ENCODE data around the gene RELN.

RELN gene

GRCh38 chr7:103541947-103542346 lies 447.5 kb downstream of the RELN start:
- Histone ChIP-seq H3K79me1 (ENCODE audit: low read length) (no peaks in the 10 kb centered on the region), H2AK5ac (ENCODE audit: low read length) (no peak overlapping the region), H3K79me2 (ENCODE audit: control insufficient read depth, insufficient read depth, low read length, poor library complexity) (no peaks in the 10 kb centered on the region), H3K36me3 (ENCODE audit: control insufficient read depth in 1 of 2, insufficient read depth in 2 of 2, low read length in 2 of 2) (no peaks in the 10 kb centered on the region), H3K4me1 (ENCODE audit: control insufficient read depth in 1 of 2, insufficient read depth in 2 of 2, low read length in 2 of 2) (no peaks in the 10 kb centered on the region), H4K12ac (ENCODE audit: low read depth, low read length) (no peak overlapping the region), H3K9me3 (ENCODE audit: insufficient read depth, low read depth, low read length) (no peaks in the 10 kb centered on the region), H3K27ac (ENCODE audit: low read depth, low read length) (no peak overlapping the region), H2BK5ac (ENCODE audit: low read depth, low read length, poor library complexity) (no peak overlapping the region), H3K4me2 (ENCODE audit: low read length) (no peak overlapping the region), H4K8ac (ENCODE audit: low read depth, low read length) (no peak overlapping the region), H2BK120ac (ENCODE audit: insufficient read depth, low read length, poor library complexity) (no peak overlapping the region), H3K9ac (ENCODE audit: low read length) (no peak overlapping the region), H3K14ac (ENCODE audit: low read length) (no peak overlapping the region), H3K27me3 (ENCODE audit: insufficient read depth, low read length) (no peaks in the 10 kb centered on the region), H3K4me3 (ENCODE audit: low read depth, low read length) (no peak overlapping the region), H3K23ac (ENCODE audit: low read length) (no peak overlapping the region), H4K91ac (ENCODE audit: low read depth, low read length) (no peak overlapping the region), H2BK12ac (ENCODE audit: low read length) (no peak overlapping the region), H2AFZ (ENCODE audit: insufficient read depth, low read length, poor library complexity) (no peak overlapping the region), H3K4ac (ENCODE audit: low read depth, low read length) (no peak overlapping the region), H3K18ac (ENCODE audit: low read length) (no peak overlapping the region)
- DNase-seq: no peak
- WGBS (ENCODE audit: extremely low coverage, insufficient coverage, insufficient read length): no CpG with 5 or more reads among the region's 2 CpGs

GRCh38 chr7:103541026-103541425 lies 448.4 kb downstream of the RELN start:
- H3K4ac ChIP-seq (ENCODE audit: low read depth, low read length): no peak overlapping the region
- H3K4me3 ChIP-seq (ENCODE audit: low read depth, low read length): no peak overlapping the region
- no peak for DNase-seq
- no peak overlapping the region for H2BK120ac ChIP-seq (ENCODE audit: insufficient read depth, low read length, poor library complexity)
- no peak overlapping the region for H3K9ac ChIP-seq (ENCODE audit: low read length)
- H3K14ac ChIP-seq (ENCODE audit: low read length): no peak overlapping the region
- H2AK5ac ChIP-seq (ENCODE audit: low read length): no peak overlapping the region
- H2AFZ ChIP-seq (ENCODE audit: insufficient read depth, low read length, poor library complexity): no peak overlapping the region
- H3K23ac ChIP-seq (ENCODE audit: low read length): no peak overlapping the region
- no peaks in the 10 kb centered on the region for H3K79me1 ChIP-seq (ENCODE audit: low read length)
- H3K79me2 ChIP-seq (ENCODE audit: control insufficient read depth, insufficient read depth, low read length, poor library complexity): no peaks in the 10 kb centered on the region
- H3K27ac ChIP-seq (ENCODE audit: low read depth, low read length): no peak overlapping the region
- H3K27me3 ChIP-seq (ENCODE audit: insufficient read depth, low read length): no peaks in the 10 kb centered on the region
- no peak overlapping the region for H3K18ac ChIP-seq (ENCODE audit: low read length)
- no peaks in the 10 kb centered on the region for H3K36me3 ChIP-seq (ENCODE audit: control insufficient read depth in 1 of 2, insufficient read depth in 2 of 2, low read length in 2 of 2)
- H4K91ac ChIP-seq (ENCODE audit: low read depth, low read length): no peak overlapping the region
- no peak overlapping the region for H2BK5ac ChIP-seq (ENCODE audit: low read depth, low read length, poor library complexity)
- no peak overlapping the region for H3K4me2 ChIP-seq (ENCODE audit: low read length)
- H4K8ac ChIP-seq (ENCODE audit: low read depth, low read length): no peak overlapping the region
- WGBS (ENCODE audit: extremely low coverage, insufficient coverage, insufficient read length): no CpG with 5 or more reads among the region's 4 CpGs
- no peak overlapping the region for H4K12ac ChIP-seq (ENCODE audit: low read depth, low read length)
- H3K9me3 ChIP-seq (ENCODE audit: insufficient read depth, low read depth, low read length): no peaks in the 10 kb centered on the region
- no peaks in the 10 kb centered on the region for H3K4me1 ChIP-seq (ENCODE audit: control insufficient read depth in 1 of 2, insufficient read depth in 2 of 2, low read length in 2 of 2)
- H2BK12ac ChIP-seq (ENCODE audit: low read length): no peak overlapping the region

- Histone ChIP-seq H2BK12ac (ENCODE audit: low read length) (no peak overlapping the region), H4K91ac (ENCODE audit: low read depth, low read length) (no peak overlapping the region), H3K36me3 (ENCODE audit: control insufficient read depth in 1 of 2, insufficient read depth in 2 of 2, low read length in 2 of 2) (no peaks in the 10 kb centered on the region), H4K12ac (ENCODE audit: low read depth, low read length) (no peak overlapping the region), H3K23ac (ENCODE audit: low read length) (no peak overlapping the region), H3K9me3 (ENCODE audit: insufficient read depth, low read depth, low read length) (no peaks in the 10 kb centered on the region), H3K27me3 (ENCODE audit: insufficient read depth, low read length) (no peaks in the 10 kb centered on the region), H4K8ac (ENCODE audit: low read depth, low read length) (no peak overlapping the region), H3K27ac (ENCODE audit: low read depth, low read length) (no peak overlapping the region), H3K18ac (ENCODE audit: low read length) (no peak overlapping the region), H3K4ac (ENCODE audit: low read depth, low read length) (no peak overlapping the region), H3K4me3 (ENCODE audit: low read depth, low read length) (no peak overlapping the region), H3K4me1 (ENCODE audit: control insufficient read depth in 1 of 2, insufficient read depth in 2 of 2, low read length in 2 of 2) (no peaks in the 10 kb centered on the region), H2AFZ (ENCODE audit: insufficient read depth, low read length, poor library complexity) (no peak overlapping the region), H3K14ac (ENCODE audit: low read length) (no peak overlapping the region), H2BK5ac (ENCODE audit: low read depth, low read length, poor library complexity) (no peak overlapping the region), H3K4me2 (ENCODE audit: low read length) (no peak overlapping the region), H2BK120ac (ENCODE audit: insufficient read depth, low read length, poor library complexity) (no peak overlapping the region), H3K79me1 (ENCODE audit: low read length) (no peaks in the 10 kb centered on the region), H3K79me2 (ENCODE audit: control insufficient read depth, insufficient read depth, low read length, poor library complexity) (no peaks in the 10 kb centered on the region), H3K9ac (ENCODE audit: low read length) (no peak overlapping the region), H2AK5ac (ENCODE audit: low read length) (no peak overlapping the region)
- DNase-seq: no peak
- no CpG with 5 or more reads among the region's 7 CpGs for WGBS (ENCODE audit: extremely low coverage, insufficient coverage, insufficient read length)
Observed at GRCh38 chr7:103540338-103540737, 449.1 kb downstream of the RELN start.

- Histone ChIP-seq H4K12ac (ENCODE audit: low read depth, low read length) (no peak overlapping the region), H3K4me2 (ENCODE audit: low read length) (no peak overlapping the region), H2AK5ac (ENCODE audit: low read length) (no peak overlapping the region), H3K4me1 (ENCODE audit: control insufficient read depth in 1 of 2, insufficient read depth in 2 of 2, low read length in 2 of 2) (no peaks in the 10 kb centered on the region), H2BK120ac (ENCODE audit: insufficient read depth, low read length, poor library complexity) (no peak overlapping the region), H4K8ac (ENCODE audit: low read depth, low read length) (no peak overlapping the region), H3K36me3 (ENCODE audit: control insufficient read depth in 1 of 2, insufficient read depth in 2 of 2, low read length in 2 of 2) (no peaks in the 10 kb centered on the region), H3K18ac (ENCODE audit: low read length) (no peak overlapping the region), H3K27me3 (ENCODE audit: insufficient read depth, low read length) (no peaks in the 10 kb centered on the region), H3K79me2 (ENCODE audit: control insufficient read depth, insufficient read depth, low read length, poor library complexity) (no peaks in the 10 kb centered on the region), H3K23ac (ENCODE audit: low read length) (no peak overlapping the region), H2BK12ac (ENCODE audit: low read length) (no peak overlapping the region), H3K27ac (ENCODE audit: low read depth, low read length) (no peak overlapping the region), H3K4me3 (ENCODE audit: low read depth, low read length) (no peak overlapping the region), H3K9me3 (ENCODE audit: insufficient read depth, low read depth, low read length) (no peaks in the 10 kb centered on the region), H2AFZ (ENCODE audit: insufficient read depth, low read length, poor library complexity) (no peak overlapping the region), H4K91ac (ENCODE audit: low read depth, low read length) (no peak overlapping the region), H2BK5ac (ENCODE audit: low read depth, low read length, poor library complexity) (no peak overlapping the region), H3K4ac (ENCODE audit: low read depth, low read length) (no peak overlapping the region), H3K14ac (ENCODE audit: low read length) (no peak overlapping the region), H3K9ac (ENCODE audit: low read length) (no peak overlapping the region), H3K79me1 (ENCODE audit: low read length) (no peaks in the 10 kb centered on the region)
- peak in 1 of 2 donors; percentile 26 for DNase-seq
- no CpG with 5 or more reads among the region's 8 CpGs for WGBS (ENCODE audit: extremely low coverage, insufficient coverage, insufficient read length)
Observed at GRCh38 chr7:103539875-103540274, 449.6 kb downstream of the RELN start.
